ENCODE results near the gene JAZF1. TPM values are rescaled to one million over a fixed set of nuclear protein-coding genes. Genes with fewer than 3 reads are reported as not detected.

Gene JAZF1
- total RNA-seq, 4 donors from 2014 or later = 12.7 to 19.2 (median 14.7) TPM

GRCh38 chr7:27992097-27992496 lies 188.5 kb downstream of the JAZF1 start:
- Histone ChIP-seq H3K27me3 (no peaks in the 10 kb centered on the region), H3K4me3 (replicated peaks in 1 of 3) (no peak overlapping the region), H3K36me3 (no peaks in the 10 kb centered on the region), H3K27ac (no peak overlapping the region), H3K4me1 (peaks cover 18 to 27% of the 10 kb centered on the region in 2 donors), H3K9me3 (no peaks in the 10 kb centered on the region)
- intact Hi-C loops (cut with DNase I) = no loop called here
- TF ChIP-seq POLR2A (IDR thresholded peaks at IDR 0.05) = no peak
- no peak for TF ChIP-seq CTCF (IDR thresholded peaks at IDR 0.05)
- 84 to 88% methylated on average over 4 of the region's 4 CpGs for whole genome bisulfite sequencing, 2 donors
- no peak for DNase-seq

GRCh38 chr7:27991006-27991528 lies 189.5 kb downstream of the JAZF1 start:
- no peak overlapping the region for H3K4me3 ChIP-seq (replicated peaks in 1 of 3)
- H3K27ac ChIP-seq = no peak overlapping the region
- no peaks in the 10 kb centered on the region for H3K27me3 ChIP-seq
- no peak for DNase-seq
- peaks cover 18 to 27% of the 10 kb centered on the region in 2 donors for H3K4me1 ChIP-seq
- intact Hi-C loops (cut with DNase I) = no loop called here
- H3K36me3 ChIP-seq = no peaks in the 10 kb centered on the region
- TF ChIP-seq POLR2A (IDR thresholded peaks at IDR 0.05) (no peak), CTCF (IDR thresholded peaks at IDR 0.05) (no peak)
- H3K9me3 ChIP-seq = no peaks in the 10 kb centered on the region

- intact Hi-C loops (cut with DNase I) = no loop called here
- no peaks in the 10 kb centered on the region for H3K4me1 ChIP-seq
- no peaks in the 10 kb centered on the region for H3K9me3 ChIP-seq
- no peak overlapping the region for H3K27ac ChIP-seq
- H3K36me3 ChIP-seq = no peaks in the 10 kb centered on the region
- H3K27me3 ChIP-seq = no peaks in the 10 kb centered on the region
- WGBS, 2 donors = 98 to 100% methylated on average over 1 of the region's 1 CpG
- TF ChIP-seq POLR2A (IDR thresholded peaks at IDR 0.05) (no peak), CTCF (IDR thresholded peaks at IDR 0.05) (no peak)
- DNase-seq = no peak
- H3K4me3 ChIP-seq (replicated peaks in 1 of 3) = no peak overlapping the region
Measured at GRCh38 chr7:27976531-27976930, 204.1 kb downstream of the JAZF1 start.

GRCh38 chr7:27973625-27974024 lies 207.0 kb downstream of the JAZF1 start:
- H3K9me3 ChIP-seq = no peaks in the 10 kb centered on the region
- DNase-seq = no peak
- no peaks in the 10 kb centered on the region for H3K36me3 ChIP-seq
- WGBS, 2 donors = 93 to 94% methylated on average over 3 of the region's 3 CpGs
- no peaks in the 10 kb centered on the region for H3K4me1 ChIP-seq
- no peak for TF ChIP-seq POLR2A (IDR thresholded peaks at IDR 0.05)
- no peak for TF ChIP-seq CTCF (IDR thresholded peaks at IDR 0.05)
- intact Hi-C loops (cut with DNase I) = no loop called here
- H3K4me3 ChIP-seq (replicated peaks in 1 of 3) = no peak overlapping the region
- H3K27me3 ChIP-seq = no peaks in the 10 kb centered on the region
- no peak overlapping the region for H3K27ac ChIP-seq

- intact Hi-C loops (cut with DNase I) = no loop called here
- Histone ChIP-seq H3K36me3 (no peaks in the 10 kb centered on the region), H3K9me3 (no peaks in the 10 kb centered on the region), H3K27ac (no peak overlapping the region), H3K4me1 (no peaks in the 10 kb centered on the region), H3K4me3 (replicated peaks in 1 of 3) (no peak overlapping the region), H3K27me3 (no peaks in the 10 kb centered on the region)
- no peak for DNase-seq
- TF ChIP-seq CTCF (IDR thresholded peaks at IDR 0.05) (no peak), POLR2A (IDR thresholded peaks at IDR 0.05) (no peak)
- WGBS, 2 donors = 84 to 89% methylated on average over 2 of the region's 2 CpGs
Measured at GRCh38 chr7:27972276-27972675, 208.3 kb downstream of the JAZF1 start.
